Gastroesophageal sphincter (tissue), 4 donors: ENCODE measurements around the gene OR51V1. TPM values are rescaled to one million over a fixed set of nuclear protein-coding genes. Genes with fewer than 3 reads are reported as not detected.

ENCODE experiments used
- ATAC-seq: fragments of 150-250 bp; one replicate; pipeline ENCODE4 v1.9.1; 2016; ENCODE audit warnings: mild to moderate bottlenecking, moderate library complexity
- H3K27ac ChIP-seq, 4 donors: fragments of 200-600 bp; sonication (generic) in 3 of 4; 1 replicate in 3 of 4; 2 replicates in 1 of 4; pipeline ENCODE4 v1.5.1; 2016 to 2019
- H3K27me3 ChIP-seq: fragments of 200-600 bp; sonication (generic); one replicate; pipeline ENCODE4 v1.5.1; 2019
- H3K36me3 ChIP-seq, 2 donors: fragments of 200-600 bp; sonication (generic); one replicate each; pipeline ENCODE4 v1.5.1; 2019; ENCODE audit warnings: control low read depth in 1 of 2
- H3K4me1 ChIP-seq, 3 donors: fragments of 200-600 bp; sonication (generic); 1 replicate in 2 of 3; 2 replicates in 1 of 3; pipeline ENCODE4 v1.5.1; 2016 to 2019; ENCODE audit warnings: control low read depth in 2 of 3
- H3K4me3 ChIP-seq, 2 donors: fragments of 200-600 bp; sonication (generic); one replicate each; pipeline ENCODE4 v1.5.1; 2019; ENCODE audit warnings: mild to moderate bottlenecking in 1 of 2, moderate library complexity in 1 of 2
- H3K9me3 ChIP-seq, 3 donors: fragments of 200-600 bp; sonication (generic); one replicate each; pipeline ENCODE4 v1.5.1; 2017 to 2019; ENCODE audit warnings: control low read depth in 2 of 3
- EP300 ChIP-seq: sonication (generic); formaldehyde crosslinking; IDR thresholded peaks from one replicate; pipeline ENCODE4 v1.6.1; 2017; ENCODE audit warnings: antibody characterized with exemption, mild to moderate bottlenecking
- POLR2A ChIP-seq, 2 donors: fragments of 450-650 bp; IDR thresholded peaks; one replicate each; pipeline ENCODE4 v1.6.1; 2017; ENCODE audit warnings: antibody characterized with exemption in 2 of 2, mild to moderate bottlenecking in 2 of 2, moderate library complexity in 1 of 2
- POLR2AphosphoS5 ChIP-seq: sonication (generic); formaldehyde crosslinking; IDR thresholded peaks from one replicate; pipeline ENCODE4 v1.6.1; 2017; ENCODE audit warnings: antibody characterized with exemption
- whole genome bisulfite sequencing, 2 donors: methylation state at CpG; one replicate each; pipeline ENCODE4 v1.1.5; 2018; ENCODE audit warnings: low coverage in 1 of 2; 5-methylcytosine and 5-hydroxymethylcytosine counted together
- total RNA-seq, 4 donors: library from RNA; depleted of rRNA; stranded (reverse); fragments of >200 nt; gene quantifications; one replicate each; pipeline ENCODE4 v1.1.0, GENCODE V29; 2016
- TF ChIP-seq, protein P1 (sequence below), 4 experiments: fragments of 200-600 bp in 2 of 4; fragments of 450-650 bp in 2 of 4; sonication (generic) in 1 of 4; IDR thresholded peaks; one replicate each; pipeline ENCODE4 v1.5.1; 2017 to 2019; ENCODE audit warnings: antibody characterized with exemption in 4 of 4, mild to moderate bottlenecking in 2 of 4, moderate library complexity in 2 of 4

Gene OR51V1
- total RNA-seq, 4 donors from 2014 or later: not detected

DNA sequence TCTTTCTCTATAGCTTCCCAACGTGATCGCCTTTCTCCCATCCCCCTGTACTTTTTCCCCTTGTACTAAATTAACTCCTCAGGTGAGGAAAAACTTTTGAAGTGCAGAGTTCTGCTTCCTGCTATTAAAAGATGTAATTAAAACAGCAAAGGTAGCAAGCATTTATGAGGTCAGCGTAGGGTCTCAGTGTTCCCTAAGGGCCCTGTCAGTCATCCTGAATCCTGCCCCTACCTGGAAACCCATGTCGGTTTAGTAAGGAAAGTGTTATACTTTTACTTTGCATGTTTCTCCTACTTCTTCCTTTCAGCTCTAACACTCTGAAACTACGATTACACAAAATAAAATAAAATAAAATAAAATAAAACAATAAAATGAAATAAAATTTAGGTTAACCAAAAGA lies 27.6 kb upstream of the OR51V1 start:
- H3K27me3 ChIP-seq: no peaks in the 10 kb centered on the region
- ATAC-seq: no peak
- 58 to 63% methylated on average over 3 to 5 of the region's 5 CpGs for WGBS, 2 donors
- H3K27ac ChIP-seq: no peak overlapping the region
- no peaks in the 10 kb centered on the region for H3K4me1 ChIP-seq
- no peaks in the 10 kb centered on the region for H3K9me3 ChIP-seq
- H3K4me3 ChIP-seq: no peak overlapping the region
- H3K36me3 ChIP-seq: no peaks in the 10 kb centered on the region
- TF ChIP-seq POLR2AphosphoS5: no peak
- TF ChIP-seq, protein P1, sequence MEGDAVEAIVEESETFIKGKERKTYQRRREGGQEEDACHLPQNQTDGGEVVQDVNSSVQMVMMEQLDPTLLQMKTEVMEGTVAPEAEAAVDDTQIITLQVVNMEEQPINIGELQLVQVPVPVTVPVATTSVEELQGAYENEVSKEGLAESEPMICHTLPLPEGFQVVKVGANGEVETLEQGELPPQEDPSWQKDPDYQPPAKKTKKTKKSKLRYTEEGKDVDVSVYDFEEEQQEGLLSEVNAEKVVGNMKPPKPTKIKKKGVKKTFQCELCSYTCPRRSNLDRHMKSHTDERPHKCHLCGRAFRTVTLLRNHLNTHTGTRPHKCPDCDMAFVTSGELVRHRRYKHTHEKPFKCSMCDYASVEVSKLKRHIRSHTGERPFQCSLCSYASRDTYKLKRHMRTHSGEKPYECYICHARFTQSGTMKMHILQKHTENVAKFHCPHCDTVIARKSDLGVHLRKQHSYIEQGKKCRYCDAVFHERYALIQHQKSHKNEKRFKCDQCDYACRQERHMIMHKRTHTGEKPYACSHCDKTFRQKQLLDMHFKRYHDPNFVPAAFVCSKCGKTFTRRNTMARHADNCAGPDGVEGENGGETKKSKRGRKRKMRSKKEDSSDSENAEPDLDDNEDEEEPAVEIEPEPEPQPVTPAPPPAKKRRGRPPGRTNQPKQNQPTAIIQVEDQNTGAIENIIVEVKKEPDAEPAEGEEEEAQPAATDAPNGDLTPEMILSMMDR (IDR thresholded peaks at IDR 0.05): no peak
- no peak for TF ChIP-seq POLR2A (IDR thresholded peaks at IDR 0.05)
- no peak for TF ChIP-seq EP300

DNA sequence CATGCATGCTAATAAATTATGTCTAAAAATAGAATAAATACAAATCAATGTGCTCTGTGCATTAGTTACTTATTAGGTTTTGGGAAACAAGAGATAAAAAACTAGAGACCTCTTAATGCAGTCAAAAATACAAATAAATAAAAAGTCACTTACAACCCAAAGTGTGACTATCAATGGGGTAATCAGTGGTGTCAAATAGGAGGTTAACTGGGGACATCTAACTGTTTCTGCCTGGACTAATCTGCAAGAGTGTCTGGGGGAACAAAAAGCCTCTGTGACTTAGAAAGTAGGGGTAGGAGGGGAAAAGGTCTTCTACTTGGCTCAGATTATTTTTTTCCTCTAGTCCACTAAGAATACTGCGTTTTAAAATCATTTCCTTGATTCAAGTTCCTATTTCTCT lies 27.2 kb upstream of the OR51V1 start:
- no peak for TF ChIP-seq POLR2AphosphoS5
- no peak for TF ChIP-seq EP300
- TF ChIP-seq, protein P1 (IDR thresholded peaks at IDR 0.05): no peak
- TF ChIP-seq POLR2A (IDR thresholded peaks at IDR 0.05): no peak
- Histone ChIP-seq H3K4me1 (no peaks in the 10 kb centered on the region), H3K27ac (no peak overlapping the region), H3K27me3 (no peaks in the 10 kb centered on the region), H3K36me3 (no peaks in the 10 kb centered on the region), H3K4me3 (no peak overlapping the region), H3K9me3 (no peaks in the 10 kb centered on the region)
- 25 to 57% methylated on average over 1 of the region's 1 CpG for WGBS, 2 donors
- ATAC-seq: no peak

DNA sequence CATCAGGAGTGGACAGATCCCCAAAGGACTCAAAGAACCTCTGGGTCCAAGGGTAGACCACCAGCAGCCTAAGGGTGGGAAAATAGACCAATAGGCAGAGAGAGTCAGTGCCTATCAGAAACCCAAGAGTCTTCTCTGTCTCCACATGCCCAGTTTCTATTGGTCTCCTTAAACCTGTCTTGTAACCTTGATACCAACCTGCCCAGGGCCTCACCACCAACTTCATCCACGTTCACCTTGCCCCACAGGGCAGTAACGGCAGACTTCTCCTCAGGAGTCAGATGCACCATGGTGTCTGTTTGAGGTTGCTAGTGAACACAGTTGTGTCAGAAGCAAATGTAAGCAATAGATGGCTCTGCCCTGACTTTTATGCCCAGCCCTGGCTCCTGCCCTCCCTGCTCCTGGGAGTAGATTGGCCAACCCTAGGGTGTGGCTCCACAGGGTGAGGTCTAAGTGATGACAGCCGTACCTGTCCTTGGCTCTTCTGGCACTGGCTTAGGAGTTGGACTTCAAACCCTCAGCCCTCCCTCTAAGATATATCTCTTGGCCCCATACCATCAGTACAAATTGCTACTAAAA lies 26.3 kb upstream of the OR51V1 start, which contains the start of gene HBB:
TSS of gene HBB (minus strand) at position 340 of the 579 bp plus-strand sequence. CDS start at position 290, 50 bp downstream.
- WGBS, 2 donors: 71 to 94% methylated on average over 1 to 3 of the region's 3 CpGs
- Histone ChIP-seq H3K4me1 (no peaks in the 10 kb centered on the region), H3K9me3 (peaks cover 0 to under 1% (median 0%) of the 10 kb centered on the region in 3 donors), H3K36me3 (no peaks in the 10 kb centered on the region), H3K27ac (no peak within 1 kb of the TSS), H3K27me3 (no peaks in the 10 kb centered on the region), H3K4me3 (no peak within 1 kb of the TSS)
- TF ChIP-seq POLR2AphosphoS5: no peak
- TF ChIP-seq, protein P1 (IDR thresholded peaks at IDR 0.05): no peak
- no peak for ATAC-seq

DNA sequence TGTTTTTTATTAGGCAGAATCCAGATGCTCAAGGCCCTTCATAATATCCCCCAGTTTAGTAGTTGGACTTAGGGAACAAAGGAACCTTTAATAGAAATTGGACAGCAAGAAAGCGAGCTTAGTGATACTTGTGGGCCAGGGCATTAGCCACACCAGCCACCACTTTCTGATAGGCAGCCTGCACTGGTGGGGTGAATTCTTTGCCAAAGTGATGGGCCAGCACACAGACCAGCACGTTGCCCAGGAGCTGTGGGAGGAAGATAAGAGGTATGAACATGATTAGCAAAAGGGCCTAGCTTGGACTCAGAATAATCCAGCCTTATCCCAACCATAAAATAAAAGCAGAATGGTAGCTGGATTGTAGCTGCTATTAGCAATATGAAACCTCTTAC lies 25.0 kb upstream of the OR51V1 start:
- ATAC-seq: no peak
- no peak for TF ChIP-seq EP300

DNA sequence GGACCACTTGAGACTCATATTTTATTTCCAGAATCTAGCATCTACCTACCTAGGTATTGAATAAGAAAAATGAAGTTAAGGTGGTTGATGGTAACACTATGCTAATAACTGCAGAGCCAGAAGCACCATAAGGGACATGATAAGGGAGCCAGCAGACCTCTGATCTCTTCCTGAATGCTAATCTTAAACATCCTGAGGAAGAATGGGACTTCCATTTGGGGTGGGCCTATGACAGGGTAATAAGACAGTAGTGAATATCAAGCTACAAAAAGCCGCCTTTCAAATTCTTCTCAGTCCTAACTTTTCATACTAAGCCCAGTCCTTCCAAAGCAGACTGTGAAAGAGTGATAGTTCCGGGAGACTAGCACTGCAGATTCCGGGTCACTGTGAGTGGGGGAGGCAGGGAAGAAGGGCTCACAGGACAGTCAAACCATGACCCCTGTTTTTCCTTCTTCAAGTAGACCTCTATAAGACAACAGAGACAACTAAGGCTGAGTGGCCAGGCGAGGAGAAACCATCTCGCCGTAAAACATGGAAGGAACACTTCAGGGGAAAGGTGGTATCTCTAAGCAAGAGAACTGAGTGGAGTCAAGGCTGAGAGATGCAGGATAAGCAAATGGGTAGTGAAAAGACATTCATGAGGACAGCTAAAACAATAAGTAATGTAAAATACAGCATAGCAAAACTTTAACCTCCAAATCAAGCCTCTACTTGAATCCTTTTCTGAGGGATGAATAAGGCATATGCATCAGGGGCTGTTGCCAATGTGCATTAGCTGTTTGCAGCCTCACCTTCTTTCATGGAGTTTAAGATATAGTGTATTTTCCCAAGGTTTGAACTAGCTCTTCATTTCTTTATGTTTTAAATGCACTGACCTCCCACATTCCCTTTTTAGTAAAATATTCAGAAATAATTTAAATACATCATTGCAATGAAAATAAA lies 24.3 kb upstream of the OR51V1 start:
- 0 to 83% methylated on average over 1 to 4 of the region's 6 CpGs for WGBS, 2 donors
- no peaks in the 10 kb centered on the region for H3K4me1 ChIP-seq
- no peaks in the 10 kb centered on the region for H3K27me3 ChIP-seq
- no peak for ATAC-seq
- no peak overlapping the region for H3K27ac ChIP-seq
- peaks cover 0 to 6% (median 0%) of the 10 kb centered on the region in 3 donors for H3K9me3 ChIP-seq
- no peak overlapping the region for H3K4me3 ChIP-seq
- H3K36me3 ChIP-seq: no peaks in the 10 kb centered on the region
- TF ChIP-seq, protein P1 (IDR thresholded peaks at IDR 0.05): no peak
- no peak for TF ChIP-seq EP300
- no peak for TF ChIP-seq POLR2AphosphoS5
- no peak for TF ChIP-seq POLR2A (IDR thresholded peaks at IDR 0.05)

More for the DNA sequence above, 25.0 kb upstream of the OR51V1 start:
- Histone ChIP-seq H3K36me3 (no peaks in the 10 kb centered on the region), H3K9me3 (peaks cover 0 to 6% (median 0%) of the 10 kb centered on the region in 3 donors), H3K27ac (no peak overlapping the region), H3K4me3 (no peak overlapping the region), H3K27me3 (no peaks in the 10 kb centered on the region), H3K4me1 (no peaks in the 10 kb centered on the region)
- WGBS, 2 donors: 20 to 47% methylated on average over 1 to 2 of the region's 2 CpGs
